Measurements from ENCODE around the gene GTPBP8. TPM values are rescaled to one million over a fixed set of nuclear protein-coding genes. Genes with fewer than 3 reads are reported as not detected.
A peak's percentile ranks its signal among the peaks of the same experiment; 100 is the strongest.

Gene GTPBP8
- total and polyA plus RNA-seq, 2 donors (not counting 1 experiment from before 2014, with no cell fraction given), result 20.5 to 23.5 TPM

DNA sequence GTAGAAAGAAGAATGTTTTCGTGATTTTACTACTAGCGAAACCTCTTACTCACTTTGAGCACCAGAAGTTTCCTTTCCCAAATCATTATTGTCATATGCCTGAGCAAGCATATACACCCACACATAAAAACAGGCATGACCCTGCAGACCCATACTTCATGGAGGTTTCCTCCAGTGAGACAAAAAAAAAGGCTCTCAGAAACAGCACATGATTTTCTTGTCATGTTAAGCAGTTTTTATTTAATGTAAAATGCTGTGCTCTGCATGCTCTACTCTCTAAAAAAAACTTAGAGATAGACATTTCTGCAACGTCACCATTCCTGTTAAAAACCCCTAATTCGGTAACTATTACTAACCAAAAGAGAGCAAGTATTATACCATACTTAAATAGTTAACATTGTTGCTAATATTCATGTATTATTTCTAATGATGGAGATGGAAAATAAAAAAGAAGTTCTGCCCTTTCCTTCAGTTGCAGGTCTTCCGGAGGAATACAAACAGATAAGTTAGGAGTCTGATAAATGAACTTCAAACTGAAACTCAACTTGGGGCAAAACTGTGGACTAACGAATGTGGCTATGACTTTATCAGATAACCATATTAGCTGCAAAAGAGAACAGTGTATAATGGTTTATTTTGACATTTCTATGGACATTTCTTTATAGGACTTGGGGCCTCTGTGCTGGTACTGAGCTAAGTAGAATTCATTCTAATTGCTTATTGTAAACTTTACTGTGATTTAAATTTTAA is 31.8 kb upstream of the GTPBP8 start:
- POLR2A ChIA-PET, result interaction anchor here (1.0 kb wide), 1 partner anchor 14 kb away, joined by 3 read pairs; no protein-coding TSS in a partner anchor

DNA sequence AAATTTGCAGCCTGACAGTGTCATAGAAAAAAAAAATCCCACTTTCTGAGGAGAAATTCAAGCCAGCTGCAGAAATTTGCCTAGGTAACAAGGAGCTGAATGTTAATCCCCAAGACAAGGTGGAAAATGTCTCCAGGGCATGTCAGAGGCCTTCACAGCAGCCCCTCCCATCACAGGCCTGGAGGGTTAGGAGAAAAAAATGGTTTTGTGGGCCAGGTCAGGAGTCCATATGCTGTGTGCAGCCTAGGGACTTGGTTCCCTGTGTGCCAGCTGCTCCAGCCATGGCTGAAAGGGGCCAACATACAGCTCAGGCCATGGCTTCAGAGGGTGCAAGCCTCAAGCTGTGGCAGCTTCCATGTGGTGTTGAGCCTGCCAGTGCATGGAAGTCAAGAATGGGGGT is 27.1 kb upstream of the GTPBP8 start:
- H3K4me2 ChIP-seq (replicated peaks; ENCODE audit: low read depth, low read length, poor library complexity, severe bottlenecking), result no peak overlapping the region
- no peak overlapping the region for H2AFZ ChIP-seq (ENCODE audit: insufficient read depth, low read depth, low read length, poor library complexity, severe bottlenecking)
- TF ChIP-seq, protein P1, sequence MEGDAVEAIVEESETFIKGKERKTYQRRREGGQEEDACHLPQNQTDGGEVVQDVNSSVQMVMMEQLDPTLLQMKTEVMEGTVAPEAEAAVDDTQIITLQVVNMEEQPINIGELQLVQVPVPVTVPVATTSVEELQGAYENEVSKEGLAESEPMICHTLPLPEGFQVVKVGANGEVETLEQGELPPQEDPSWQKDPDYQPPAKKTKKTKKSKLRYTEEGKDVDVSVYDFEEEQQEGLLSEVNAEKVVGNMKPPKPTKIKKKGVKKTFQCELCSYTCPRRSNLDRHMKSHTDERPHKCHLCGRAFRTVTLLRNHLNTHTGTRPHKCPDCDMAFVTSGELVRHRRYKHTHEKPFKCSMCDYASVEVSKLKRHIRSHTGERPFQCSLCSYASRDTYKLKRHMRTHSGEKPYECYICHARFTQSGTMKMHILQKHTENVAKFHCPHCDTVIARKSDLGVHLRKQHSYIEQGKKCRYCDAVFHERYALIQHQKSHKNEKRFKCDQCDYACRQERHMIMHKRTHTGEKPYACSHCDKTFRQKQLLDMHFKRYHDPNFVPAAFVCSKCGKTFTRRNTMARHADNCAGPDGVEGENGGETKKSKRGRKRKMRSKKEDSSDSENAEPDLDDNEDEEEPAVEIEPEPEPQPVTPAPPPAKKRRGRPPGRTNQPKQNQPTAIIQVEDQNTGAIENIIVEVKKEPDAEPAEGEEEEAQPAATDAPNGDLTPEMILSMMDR (IDR thresholded peaks at IDR 0.05), result no peak
- TF ChIP-seq EZH2 (IDR thresholded peaks at IDR 0.05; ENCODE audit: borderline replicate concordance, insufficient read depth, low read depth, low read length, poor library complexity, severe bottlenecking), result no peak
- Mint-ChIP-seq H3K27me3 (no peaks in the 10 kb centered on the region), H3K27ac (no peak overlapping the region), H3K9me3 (ENCODE audit: insufficient read depth) (peaks cover 11% of the 10 kb centered on the region), H3K4me3 (no peak overlapping the region), H3K4me1 (peaks cover 46% of the 10 kb centered on the region)
- intact Hi-C loops (cut with micrococcal nuclease), result no loop called here
- no peaks in the 10 kb centered on the region for H3K27me3 ChIP-seq (replicated peaks in 1 of 4; ENCODE audit: control extremely low read depth in 1 of 4, control insufficient read depth in 3 of 4, insufficient read depth in 4 of 4, low read length in 3 of 4)
- no peak for ATAC-seq (ENCODE audit: low read depth)
- peaks cover 19 to 20% of the 10 kb centered on the region in 2 donors for H3K4me1 ChIP-seq (ENCODE audit: control insufficient read depth in 2 of 2, insufficient read depth in 2 of 2, low read length in 2 of 2)
- H3K9me3 ChIP-seq (ENCODE audit: control extremely low read depth in 1 of 3, control insufficient read depth in 2 of 3, insufficient read depth in 1 of 3, low read length in 2 of 3), result peaks cover 1 to 15% (median 9%) of the 10 kb centered on the region in 3 donors
- CTCF ChIA-PET, result no interaction called here
- no peak overlapping the region for H3K4me3 ChIP-seq (ENCODE audit: control extremely low read depth in 1 of 5, extremely low read depth in 1 of 5, insufficient read depth in 1 of 5, low read depth in 2 of 5, low read length in 4 of 5)
- H4K20me1 ChIP-seq (ENCODE audit: control insufficient read depth, insufficient read depth, low read length, poor library complexity, severe bottlenecking), result no peaks in the 10 kb centered on the region
- POLR2A ChIA-PET, result no interaction called here
- no peak for DNase-seq
- H3K36me3 ChIP-seq (replicated peaks in 1 of 2; ENCODE audit: control extremely low read depth in 1 of 2, control insufficient read depth in 1 of 2, extremely low read depth in 1 of 2, insufficient read depth in 2 of 2, low read length in 1 of 2), result no peaks in the 10 kb centered on the region
- H3K27ac ChIP-seq (ENCODE audit: low read length in 2 of 2), result no peak overlapping the region
- peaks cover 4% of the 10 kb centered on the region for H3K79me2 ChIP-seq (ENCODE audit: control insufficient read depth, insufficient read depth, low read length)
- no peak overlapping the region for H3K9ac ChIP-seq (ENCODE audit: low read length)

More for the DNA sequence above, 31.8 kb upstream of the GTPBP8 start:
- TF ChIP-seq, protein P1 (IDR thresholded peaks at IDR 0.05), result no peak
- TF ChIP-seq EZH2 (IDR thresholded peaks at IDR 0.05; ENCODE audit: borderline replicate concordance, insufficient read depth, low read depth, low read length, poor library complexity, severe bottlenecking), result no peak
- no peaks in the 10 kb centered on the region for H3K27me3 Mint-ChIP-seq
- Histone ChIP-seq H3K9me3 (ENCODE audit: control extremely low read depth in 1 of 3, control insufficient read depth in 2 of 3, insufficient read depth in 1 of 3, low read length in 2 of 3) (peaks cover 1 to 25% (median 13%) of the 10 kb centered on the region in 3 donors), H3K4me1 (ENCODE audit: control insufficient read depth in 2 of 2, insufficient read depth in 2 of 2, low read length in 2 of 2) (peaks cover 2 to 4% of the 10 kb centered on the region in 2 donors), H4K20me1 (ENCODE audit: control insufficient read depth, insufficient read depth, low read length, poor library complexity, severe bottlenecking) (no peaks in the 10 kb centered on the region), H3K4me2 (replicated peaks; ENCODE audit: low read depth, low read length, poor library complexity, severe bottlenecking) (peak overlapping the region; percentile 32), H3K27ac (ENCODE audit: low read length in 2 of 2) (no peak overlapping the region), H3K27me3 (replicated peaks in 1 of 4; ENCODE audit: control extremely low read depth in 1 of 4, control insufficient read depth in 3 of 4, insufficient read depth in 4 of 4, low read length in 3 of 4) (no peaks in the 10 kb centered on the region), H3K9ac (ENCODE audit: low read length) (no peak overlapping the region), H3K36me3 (replicated peaks in 1 of 2; ENCODE audit: control extremely low read depth in 1 of 2, control insufficient read depth in 1 of 2, extremely low read depth in 1 of 2, insufficient read depth in 2 of 2, low read length in 1 of 2) (no peaks in the 10 kb centered on the region), H3K4me3 (ENCODE audit: control extremely low read depth in 1 of 5, extremely low read depth in 1 of 5, insufficient read depth in 1 of 5, low read depth in 2 of 5, low read length in 4 of 5) (peak overlapping the region in 3 of 5 experiments; percentile 6 to 21 (median 8)), H3K79me2 (ENCODE audit: control insufficient read depth, insufficient read depth, low read length) (peaks cover 4% of the 10 kb centered on the region), H2AFZ (ENCODE audit: insufficient read depth, low read depth, low read length, poor library complexity, severe bottlenecking) (no peak overlapping the region)
- ATAC-seq (ENCODE audit: low read depth) (no peak), DNase-seq (no peak)
- CTCF ChIA-PET, result interaction anchor here (1.0 kb wide), 1 partner anchor 224 kb away, joined by 3 read pairs; no protein-coding TSS in a partner anchor
- peaks cover 22% of the 10 kb centered on the region for H3K4me1 Mint-ChIP-seq
- intact Hi-C loops (cut with micrococcal nuclease), result no loop called here
- H3K27ac Mint-ChIP-seq, result peak overlapping the region; percentile 33
- H3K9me3 Mint-ChIP-seq (ENCODE audit: insufficient read depth), result peaks cover 16% of the 10 kb centered on the region
- H3K4me3 Mint-ChIP-seq, result peak overlapping the region; percentile 73
- WGBS (ENCODE audit: insufficient coverage), result 42% methylated on average over 2 of the region's 6 CpGs

Measured in B cell (primary cell).